ENCODE data around the gene HEMGN. TPM values are rescaled to one million over a fixed set of nuclear protein-coding genes. Genes with fewer than 3 reads are reported as not detected.

HEMGN gene
- total RNA-seq, 1 experiment from 2014 or later, result not detected

DNA sequence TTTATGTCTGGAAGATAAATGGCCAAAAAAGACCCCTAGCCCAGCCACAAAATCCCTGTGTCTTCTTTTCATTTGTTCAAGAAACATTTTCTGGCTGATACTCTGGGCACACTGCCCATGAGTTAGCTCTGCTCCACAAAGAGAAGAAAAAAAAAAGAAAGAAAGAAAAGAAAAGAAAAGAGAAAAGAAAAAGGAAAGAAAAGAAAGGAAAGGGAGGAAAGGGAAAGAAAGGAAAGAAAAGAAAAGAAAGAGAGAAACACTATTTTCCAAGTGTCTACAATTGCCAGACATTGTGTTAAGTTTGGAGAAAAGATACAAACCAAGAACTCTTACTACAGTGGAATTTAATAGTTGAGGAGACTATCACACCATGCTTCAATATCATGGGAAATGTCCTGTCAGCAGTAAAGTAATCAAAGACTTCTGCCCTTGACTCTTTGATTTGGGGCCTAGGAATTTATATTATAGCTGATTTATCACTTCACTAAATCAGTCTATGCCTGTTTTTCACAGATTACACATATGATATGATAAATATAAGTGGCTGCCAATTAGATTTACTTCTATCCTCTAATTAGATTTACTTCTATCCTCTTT, 18.7 kb downstream of the HEMGN start:
- no TSS peak for BruUV-seq (replicated peaks)
- peaks cover 22% of the 10 kb centered on the region for H3K36me3 Mint-ChIP-seq (ENCODE audit: insufficient read depth, unreplicated experiment)

DNA sequence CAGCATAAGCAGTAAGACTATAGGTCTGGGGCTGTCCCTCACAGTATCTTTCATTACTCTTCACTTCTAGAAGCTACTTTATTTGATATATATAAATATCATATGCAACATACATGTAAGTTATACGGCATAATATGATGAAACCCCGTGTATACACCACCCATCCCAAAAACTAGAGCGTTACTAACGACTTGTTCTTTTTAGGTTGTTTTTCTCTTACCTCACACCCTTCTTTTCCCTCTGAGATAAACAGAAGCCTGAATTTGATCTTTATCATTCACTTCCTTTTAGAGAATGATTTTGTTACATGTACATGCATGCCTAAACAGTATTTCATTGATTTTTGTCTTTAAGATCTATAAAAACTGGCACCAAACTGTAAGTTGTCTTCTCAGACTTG, 19.4 kb downstream of the HEMGN start:
- Mint-ChIP-seq H3K27me3 (ENCODE audit: insufficient read depth, unreplicated experiment) (no peaks in the 10 kb centered on the region), H3K36me3 (ENCODE audit: insufficient read depth, unreplicated experiment) (peaks cover 26% of the 10 kb centered on the region), H3K9me3 (ENCODE audit: unreplicated experiment) (no peaks in the 10 kb centered on the region), H3K27ac (ENCODE audit: unreplicated experiment) (no peak overlapping the region), H3K4me1 (ENCODE audit: low read depth, unreplicated experiment) (peaks cover 17% of the 10 kb centered on the region), H3K4me3 (ENCODE audit: unreplicated experiment) (no peak overlapping the region)
- Histone ChIP-seq H3K4me3 (ENCODE audit: low read depth, low read length) (no peak overlapping the region), H3K4me1 (no peaks in the 10 kb centered on the region), H3K9me3 (no peaks in the 10 kb centered on the region), H3K36me3 (ENCODE audit: control insufficient read depth, insufficient read depth, low read length) (no peaks in the 10 kb centered on the region), H3K27me3 (replicated peaks; ENCODE audit: control insufficient read depth, insufficient read depth, low read length) (no peaks in the 10 kb centered on the region)
- BruUV-seq (replicated peaks), result no TSS peak
- TF ChIP-seq, protein P1, sequence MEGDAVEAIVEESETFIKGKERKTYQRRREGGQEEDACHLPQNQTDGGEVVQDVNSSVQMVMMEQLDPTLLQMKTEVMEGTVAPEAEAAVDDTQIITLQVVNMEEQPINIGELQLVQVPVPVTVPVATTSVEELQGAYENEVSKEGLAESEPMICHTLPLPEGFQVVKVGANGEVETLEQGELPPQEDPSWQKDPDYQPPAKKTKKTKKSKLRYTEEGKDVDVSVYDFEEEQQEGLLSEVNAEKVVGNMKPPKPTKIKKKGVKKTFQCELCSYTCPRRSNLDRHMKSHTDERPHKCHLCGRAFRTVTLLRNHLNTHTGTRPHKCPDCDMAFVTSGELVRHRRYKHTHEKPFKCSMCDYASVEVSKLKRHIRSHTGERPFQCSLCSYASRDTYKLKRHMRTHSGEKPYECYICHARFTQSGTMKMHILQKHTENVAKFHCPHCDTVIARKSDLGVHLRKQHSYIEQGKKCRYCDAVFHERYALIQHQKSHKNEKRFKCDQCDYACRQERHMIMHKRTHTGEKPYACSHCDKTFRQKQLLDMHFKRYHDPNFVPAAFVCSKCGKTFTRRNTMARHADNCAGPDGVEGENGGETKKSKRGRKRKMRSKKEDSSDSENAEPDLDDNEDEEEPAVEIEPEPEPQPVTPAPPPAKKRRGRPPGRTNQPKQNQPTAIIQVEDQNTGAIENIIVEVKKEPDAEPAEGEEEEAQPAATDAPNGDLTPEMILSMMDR (IDR thresholded peaks at IDR 0.05; ENCODE audit: insufficient read depth in 1 of 2, low read depth in 1 of 2, low read length in 1 of 2, severe bottlenecking in 1 of 2, unreplicated experiment in 1 of 2), result no peak
- DNase-seq, result no peak
- intact Hi-C loops (cut with micrococcal nuclease; ENCODE audit: unreplicated experiment), result no loop called here
- ChIA-PET POLR2A (no interaction called here), CTCF (no interaction called here)

More for the DNA sequence above, 18.7 kb downstream of the HEMGN start:
- H3K27me3 ChIP-seq (replicated peaks; ENCODE audit: control insufficient read depth, insufficient read depth, low read length), result no peaks in the 10 kb centered on the region
- H3K4me3 ChIP-seq (ENCODE audit: low read depth, low read length), result no peak overlapping the region
- TF ChIP-seq, protein P1 (IDR thresholded peaks at IDR 0.05; ENCODE audit: insufficient read depth in 1 of 2, low read depth in 1 of 2, low read length in 1 of 2, severe bottlenecking in 1 of 2, unreplicated experiment in 1 of 2), result no peak
- DNase-seq, result no peak
- no peaks in the 10 kb centered on the region; the same call in 1 of the 2 replicates for H3K4me1 ChIP-seq
- no peaks in the 10 kb centered on the region for H3K9me3 ChIP-seq
- H3K36me3 ChIP-seq (ENCODE audit: control insufficient read depth, insufficient read depth, low read length), result no peaks in the 10 kb centered on the region
- H3K4me1 Mint-ChIP-seq (ENCODE audit: low read depth, unreplicated experiment), result peaks cover 17% of the 10 kb centered on the region
- H3K9me3 Mint-ChIP-seq (ENCODE audit: unreplicated experiment), result no peaks in the 10 kb centered on the region
- peaks cover 1% of the 10 kb centered on the region for H3K27me3 Mint-ChIP-seq (ENCODE audit: insufficient read depth, unreplicated experiment)
- H3K27ac Mint-ChIP-seq (ENCODE audit: unreplicated experiment), result no peak overlapping the region
- POLR2A ChIA-PET, result interaction anchor here (0.6 kb wide), 1 partner anchor 286 kb away, joined by 5 read pairs; the partner anchor contains the start of gene TSTD2
- intact Hi-C loops (cut with micrococcal nuclease; ENCODE audit: unreplicated experiment), result no loop called here
- no peak overlapping the region for H3K4me3 Mint-ChIP-seq (ENCODE audit: unreplicated experiment)
- CTCF ChIA-PET, result no interaction called here

DNA sequence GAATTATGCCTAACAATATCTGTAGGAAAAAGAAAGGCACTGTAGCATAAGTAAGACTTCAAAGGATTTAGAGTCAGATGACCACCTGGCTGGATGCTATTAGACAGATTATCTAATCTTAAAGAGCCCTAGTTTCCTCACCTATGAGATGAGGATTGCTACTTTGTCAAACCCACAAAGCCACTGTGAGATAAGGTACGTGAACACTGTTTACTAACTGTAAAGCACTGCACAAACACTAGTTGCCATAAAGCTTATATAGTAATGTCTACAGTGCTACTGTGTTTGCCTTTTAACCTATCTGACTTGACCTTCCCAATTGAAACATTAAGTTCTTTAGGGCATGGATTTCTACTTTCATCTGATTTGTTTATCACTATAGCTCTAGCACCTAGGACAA, 26.0 kb downstream of the HEMGN start:
- DNase-seq, result no peak
- no peak overlapping the region for H3K4me3 Mint-ChIP-seq (ENCODE audit: unreplicated experiment)
- Histone ChIP-seq H3K9me3 (no peaks in the 10 kb centered on the region), H3K4me1 (peaks cover 5% of the 10 kb centered on the region; the same call in 1 of the 2 replicates), H3K4me3 (ENCODE audit: low read depth, low read length) (no peak overlapping the region), H3K36me3 (ENCODE audit: control insufficient read depth, insufficient read depth, low read length) (no peaks in the 10 kb centered on the region; the same call in 1 of the 2 replicates), H3K27me3 (replicated peaks; ENCODE audit: control insufficient read depth, insufficient read depth, low read length) (no peaks in the 10 kb centered on the region)
- H3K27me3 Mint-ChIP-seq (ENCODE audit: insufficient read depth, unreplicated experiment), result no peaks in the 10 kb centered on the region
- H3K9me3 Mint-ChIP-seq (ENCODE audit: unreplicated experiment), result no peaks in the 10 kb centered on the region
- TF ChIP-seq, protein P1 (IDR thresholded peaks at IDR 0.05; ENCODE audit: insufficient read depth in 1 of 2, low read depth in 1 of 2, low read length in 1 of 2, severe bottlenecking in 1 of 2, unreplicated experiment in 1 of 2), result no peak
- ChIA-PET POLR2A (no interaction called here), CTCF (interaction anchor here (0.7 kb wide), 1 partner anchor 11 kb away, joined by 3 read pairs; no protein-coding TSS in a partner anchor)
- no TSS peak for BruUV-seq (replicated peaks)
- no peak overlapping the region for H3K27ac Mint-ChIP-seq (ENCODE audit: unreplicated experiment)
- intact Hi-C loops (cut with micrococcal nuclease; ENCODE audit: unreplicated experiment), result no loop called here
- no peaks in the 10 kb centered on the region for H3K4me1 Mint-ChIP-seq (ENCODE audit: low read depth, unreplicated experiment)
- peaks cover 23% of the 10 kb centered on the region for H3K36me3 Mint-ChIP-seq (ENCODE audit: insufficient read depth, unreplicated experiment)

All from Caco-2 (cell line).